B cell (primary cell): ENCODE measurements around the gene SPP2. TPM values are rescaled to one million over a fixed set of nuclear protein-coding genes. Genes with fewer than 3 reads are reported as not detected.

Source experiments
- ATAC-seq: fragments of 200-7000 bp; cut with Tn5 transposase; one replicate; pipeline ENCODE4 v1.10.0; 2021; ENCODE audit warnings: low read depth, mild to moderate bottlenecking, moderate number of reproducible peaks, moderate library complexity
- CTCF ChIA-PET: fragments of 350-600 bp; sonication (Branson Sonifier 250); formaldehyde crosslinking; loops from one replicate; lab custom pipeline; 2021; ENCODE audit warnings: antibody characterized with exemption, inconsistent platforms; lab: Charles Lee
- POLR2A ChIA-PET: fragments of 350-600 bp; sonication (Branson Sonifier 250); formaldehyde crosslinking; loops from one replicate; lab custom pipeline; 2021; ENCODE audit warnings: antibody characterized with exemption; lab: Charles Lee
- DNase-seq: peaks from one replicate; pipeline ENCODE4 v3.0.0; 2013
- H2AFZ ChIP-seq: 2 replicates; pipeline ENCODE4 v1.6.1; 2012; ENCODE audit warnings: mild to moderate bottlenecking, low read depth, low read length; ENCODE audit not compliant: insufficient read depth, poor library complexity, severe bottlenecking
- H3K27ac ChIP-seq, 2 donors: 1 replicate in 1 of 2; 2 replicates in 1 of 2; pipeline ENCODE4 v1.5.1; 2012 to 2013; ENCODE audit warnings: low read length in 2 of 2, mild to moderate bottlenecking in 2 of 2, moderate library complexity in 1 of 2
- H3K27me3 ChIP-seq, 4 experiments: fragments of 200-600 bp in 1 of 4; sonication (generic) in 1 of 4; replicated peaks in 1 of 4; 1 replicate in 2 of 4; 2 replicates in 2 of 4; pipeline versions ENCODE4 v1.6.1 to v1.7.0; 2013 to 2016; ENCODE audit warnings: low read length in 3 of 4, mild to moderate bottlenecking in 2 of 4, mixed read lengths in 1 of 4, moderate library complexity in 1 of 4; ENCODE audit not compliant: insufficient read depth in 4 of 4, control insufficient read depth in 3 of 4; ENCODE audit errors: control extremely low read depth in 1 of 4
- H3K36me3 ChIP-seq, 2 experiments: replicated peaks in 1 of 2; 1 replicate in 1 of 2; 2 replicates in 1 of 2; pipeline versions ENCODE4 v1.6.1 to v1.7.1; 2013; ENCODE audit warnings: low read length in 1 of 2; ENCODE audit not compliant: insufficient read depth in 2 of 2, control insufficient read depth in 1 of 2; ENCODE audit errors: control extremely low read depth in 1 of 2, extremely low read depth in 1 of 2
- H3K4me1 ChIP-seq, 2 donors: fragments of 200-600 bp in 1 of 2; sonication (generic) in 1 of 2; 1 replicate in 1 of 2; 2 replicates in 1 of 2; pipeline versions ENCODE4 v1.5.1 to v1.6.1; 2013 to 2017; ENCODE audit warnings: low read length in 2 of 2; ENCODE audit not compliant: control insufficient read depth in 2 of 2, insufficient read depth in 2 of 2
- H3K4me2 ChIP-seq: replicated peaks from 2 replicates; pipeline ENCODE3; 2012; ENCODE audit warnings: mild to moderate bottlenecking, low read depth, low read length; ENCODE audit not compliant: poor library complexity, severe bottlenecking
- H3K4me3 ChIP-seq, 5 experiments: fragments of 200-600 bp in 1 of 5; sonication (generic) in 1 of 5; 1 replicate in 3 of 5; 2 replicates in 2 of 5; pipeline versions ENCODE4 v1.5.1 to v1.7.0; 2011 to 2016; ENCODE audit warnings: low read length in 4 of 5, mild to moderate bottlenecking in 4 of 5, low read depth in 2 of 5, control low read depth in 1 of 5, moderate library complexity in 1 of 5; ENCODE audit not compliant: insufficient read depth in 1 of 5; ENCODE audit errors: control extremely low read depth in 1 of 5, extremely low read depth in 1 of 5
- H3K79me2 ChIP-seq: fragments of 200-600 bp; sonication (generic); one replicate; pipeline ENCODE4 v1.6.0; 2016; ENCODE audit warnings: low read length; ENCODE audit not compliant: control insufficient read depth, insufficient read depth
- H3K9ac ChIP-seq: fragments of 200-600 bp; sonication (generic); 2 replicates; pipeline ENCODE4 v1.6.1; 2017; ENCODE audit warnings: mild to moderate bottlenecking, low read length, moderate library complexity
- H3K9me3 ChIP-seq, 3 donors: one replicate each; pipeline versions ENCODE4 v1.6.1 to v1.7.1; 2013; ENCODE audit warnings: low read length in 2 of 3; ENCODE audit not compliant: control insufficient read depth in 2 of 3, insufficient read depth in 1 of 3; ENCODE audit errors: control extremely low read depth in 1 of 3
- H4K20me1 ChIP-seq: 2 replicates; pipeline ENCODE4 v1.6.0; 2012; ENCODE audit warnings: mild to moderate bottlenecking, low read length; ENCODE audit not compliant: insufficient read depth, control insufficient read depth, poor library complexity, severe bottlenecking
- H3K27ac Mint-ChIP-seq: one replicate; pipeline ENCODE4 v1.8.0; 2021; ENCODE audit warnings: mixed read lengths
- H3K27me3 Mint-ChIP-seq: one replicate; pipeline ENCODE4 v1.8.0; 2021; ENCODE audit warnings: mixed read lengths
- H3K4me1 Mint-ChIP-seq: one replicate; pipeline ENCODE4 v1.8.0; 2021; ENCODE audit warnings: mixed read lengths
- H3K4me3 Mint-ChIP-seq: one replicate; pipeline ENCODE4 v1.8.0; 2021; ENCODE audit warnings: mixed read lengths
- H3K9me3 Mint-ChIP-seq: one replicate; pipeline ENCODE4 v1.8.0; 2022; ENCODE audit warnings: mixed read lengths; ENCODE audit not compliant: insufficient read depth
- CTCF ChIP-seq: fragments of 200-600 bp; IDR thresholded peaks from one replicate; pipeline ENCODE4 v1.8.0; 2022; ENCODE audit warnings: antibody characterized with exemption, mild to moderate bottlenecking
- EZH2 ChIP-seq: IDR thresholded peaks from 2 replicates; pipeline ENCODE4 v1.6.1; 2012; ENCODE audit warnings: borderline replicate concordance, low read depth, mild to moderate bottlenecking, moderate library complexity, low read length; ENCODE audit not compliant: insufficient read depth, poor library complexity, severe bottlenecking
- WGBS: methylation state at CpG from one replicate; pipeline ENCODE4 v1.1.5; 2013; ENCODE audit warnings: missing lambda C conversion rate; ENCODE audit not compliant: insufficient coverage; 5-methylcytosine and 5-hydroxymethylcytosine counted together
- intact Hi-C: fragments of 100-400 bp; cut with micrococcal nuclease; formaldehyde crosslinking; loops from one replicate; pipeline ENCODE4 v1.10.0; 2022
- polyA plus RNA-seq: library from polyadenylated mRNA; depleted of rRNA; stranded (reverse); fragments of >200 nt; gene quantifications from 2 replicates; pipeline ENCODE4 v1.2.3, GENCODE V29; 2012
- total RNA-seq, 2 donors: library from RNA; stranded (reverse); fragments of 120-200 nt in 1 of 2; gene quantifications; 1 replicate in 1 of 2; 2 replicates in 1 of 2; pipeline versions ENCODE4 v1.2.3 to v1.2.4, GENCODE V29; 2013 to 2022

SPP2 gene
- total and polyA plus RNA-seq, 2 donors (not counting 1 experiment from before 2014, with no cell fraction given), result not detected

- H3K9ac ChIP-seq, result no peak overlapping the region
- peaks cover 0 to 16% (median under 1%) of the 10 kb centered on the region in 3 donors for H3K9me3 ChIP-seq
- H3K79me2 ChIP-seq, result no peaks in the 10 kb centered on the region
- Mint-ChIP-seq H3K4me1 (peaks cover 17% of the 10 kb centered on the region), H3K4me3 (no peak overlapping the region), H3K27me3 (peaks cover 47% of the 10 kb centered on the region), H3K9me3 (peaks cover 2% of the 10 kb centered on the region), H3K27ac (no peak overlapping the region)
- H3K27ac ChIP-seq, result no peak overlapping the region
- intact Hi-C loops, result no loop called here
- CTCF ChIA-PET, result no interaction called here
- H3K4me2 ChIP-seq, result no peak overlapping the region
- no peaks in the 10 kb centered on the region for H4K20me1 ChIP-seq
- H3K4me3 ChIP-seq, result no peak overlapping the region
- no peaks in the 10 kb centered on the region for H3K36me3 ChIP-seq
- DNase-seq (no peak), ATAC-seq (no peak)
- peaks cover 12% of the 10 kb centered on the region in 2 donors for H3K4me1 ChIP-seq
- H2AFZ ChIP-seq, result no peak overlapping the region
- TF ChIP-seq CTCF (no peak), EZH2 (no peak)
- WGBS, result 83% methylated on average over 1 of the region's 4 CpGs
- H3K27me3 ChIP-seq, result peaks cover 0 to 24% (median 9%) of the 10 kb centered on the region in 4 experiments
- POLR2A ChIA-PET, result no interaction called here
Measured at GRCh38 chr2:234029150-234029733, 21.3 kb upstream of the SPP2 start.

GRCh38 chr2:234031207-234031606, 19.3 kb upstream of the SPP2 start:
- H3K27ac Mint-ChIP-seq, result no peak overlapping the region
- Histone ChIP-seq H3K9ac (no peak overlapping the region), H3K4me3 (no peak overlapping the region), H3K79me2 (no peaks in the 10 kb centered on the region), H3K4me2 (no peak overlapping the region), H3K36me3 (no peaks in the 10 kb centered on the region), H3K27ac (no peak overlapping the region), H3K9me3 (peaks cover 2 to 16% (median 13%) of the 10 kb centered on the region in 3 donors), H4K20me1 (no peaks in the 10 kb centered on the region), H3K27me3 (peaks cover 0 to 38% (median 16%) of the 10 kb centered on the region in 4 experiments), H3K4me1 (peaks cover under 1 to 1% of the 10 kb centered on the region in 2 donors), H2AFZ (no peak overlapping the region)
- no CpG with 5 or more reads among the region's 2 CpGs for WGBS
- peaks cover 2% of the 10 kb centered on the region for H3K9me3 Mint-ChIP-seq
- no peak for ATAC-seq
- H3K4me3 Mint-ChIP-seq, result no peak overlapping the region
- H3K4me1 Mint-ChIP-seq, result peaks cover 5% of the 10 kb centered on the region
- ChIA-PET POLR2A (no interaction called here), CTCF (no interaction called here)
- intact Hi-C loops, result no loop called here
- TF ChIP-seq EZH2 (no peak), CTCF (no peak)
- H3K27me3 Mint-ChIP-seq, result peaks cover 57% of the 10 kb centered on the region
- DNase-seq, result no peak
